ENCODE data around the gene CCDC9B.

Gene CCDC9B

GRCh38 chr15:40365016-40365415 is 24.3 kb upstream of the CCDC9B start:
- no peak for DNase-seq

- no peak for DNase-seq
Observed at GRCh38 chr15:40364251-40364650, 23.5 kb upstream of the CCDC9B start.

- no peak for DNase-seq
Observed at GRCh38 chr15:40363611-40364010, 22.9 kb upstream of the CCDC9B start.

GRCh38 chr15:40361640-40362039 is 20.9 kb upstream of the CCDC9B start:
- DNase-seq: no peak

- DNase-seq: no peak
Observed at GRCh38 chr15:40360015-40360414, 19.3 kb upstream of the CCDC9B start.

GRCh38 chr15:40358471-40359353 is 18.0 kb upstream of the CCDC9B start:
- DNase-seq: peak; percentile 55

GRCh38 chr15:40357723-40358470 is 17.2 kb upstream of the CCDC9B start, which contains the start of gene DISP2:
Gene DISP2, plus strand, starts transcription at chr15:40358219. Its CDS starts 103 bp downstream, at chr15:40358322.
- peak; percentile 89 for DNase-seq

- no peak for DNase-seq
Observed at GRCh38 chr15:40357246-40357645, 16.5 kb upstream of the CCDC9B start.

- no peak for DNase-seq
Observed at GRCh38 chr15:40355976-40356585, 15.3 kb upstream of the CCDC9B start.

- DNase-seq: peak; percentile 12
Observed at GRCh38 chr15:40354408-40355171, 13.9 kb upstream of the CCDC9B start.

- peak; percentile 34 for DNase-seq
Observed at GRCh38 chr15:40353697-40354096, 13.0 kb upstream of the CCDC9B start.

GRCh38 chr15:40352281-40352901 is 11.7 kb upstream of the CCDC9B start:
- peak; percentile 43 for DNase-seq

- DNase-seq: no peak
Observed at GRCh38 chr15:40349163-40349562, 8.4 kb upstream of the CCDC9B start.

GRCh38 chr15:40348474-40348870 is 7.7 kb upstream of the CCDC9B start:
- DNase-seq: no peak

GRCh38 chr15:40347559-40348473 is 7.1 kb upstream of the CCDC9B start:
- DNase-seq: no peak

- no peak for DNase-seq
Observed at GRCh38 chr15:40346579-40347558, 6.1 kb upstream of the CCDC9B start.

GRCh38 chr15:40345867-40346578 is 5.3 kb upstream of the CCDC9B start:
- no peak for DNase-seq

GRCh38 chr15:40345225-40345866 is 4.6 kb upstream of the CCDC9B start:
- no peak for DNase-seq
